ELR (cell line): Measurements from ENCODE around the gene RNF220.

ENCODE experiments used
- DNase-seq: peaks from one replicate; pipeline ENCODE4 v3.0.0-alpha.2; 2015; ENCODE audit warnings: low read depth

Gene RNF220

GRCh38 chr1:44587796-44588460 is 182.9 kb downstream of the RNF220 start:
- peak; percentile 19 for DNase-seq

GRCh38 chr1:44588551-44589210 is 183.6 kb downstream of the RNF220 start:
- no peak for DNase-seq

DNA sequence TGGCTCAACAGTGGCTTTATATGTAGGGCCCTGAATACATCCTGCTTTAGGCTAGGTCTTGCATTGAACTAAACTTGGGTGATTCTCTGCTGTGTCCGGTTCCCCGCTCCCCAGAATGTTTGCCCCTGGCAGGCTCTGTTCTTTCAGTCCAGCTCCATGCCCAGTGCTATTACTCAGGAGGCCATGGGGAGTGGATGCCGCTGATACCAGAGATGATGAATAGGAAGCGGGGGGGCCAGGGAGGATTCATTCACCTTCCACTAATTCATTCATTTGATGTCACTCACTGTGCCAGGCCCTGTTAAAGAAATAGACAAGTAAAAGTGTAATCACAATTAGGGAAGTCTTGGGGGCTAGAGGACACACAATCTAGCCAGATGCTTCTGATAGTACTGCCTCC is 185.4 kb downstream of the RNF220 start:
- peak; percentile 22 for DNase-seq

DNA sequence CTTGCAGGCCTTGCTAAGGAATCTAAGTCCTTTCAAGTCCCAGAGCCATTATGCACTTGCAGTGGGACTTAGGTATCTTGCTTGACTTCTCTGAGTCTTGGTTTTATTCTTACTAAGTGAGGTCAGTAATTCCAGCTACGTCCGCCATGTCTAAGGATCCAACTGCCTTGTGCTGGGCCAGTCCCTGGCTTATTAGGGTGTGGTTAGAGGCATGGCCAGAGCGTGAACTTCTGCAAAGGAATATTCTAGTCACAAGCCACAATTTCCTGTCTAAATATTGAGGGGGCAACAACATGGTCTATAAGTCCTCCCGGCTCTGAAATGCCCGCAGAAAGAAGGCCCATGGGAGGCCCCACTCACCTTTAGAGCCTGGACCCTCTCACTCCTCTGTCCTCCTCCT is 186.3 kb downstream of the RNF220 start:
- no peak for DNase-seq

GRCh38 chr1:44592208-44593145 is 187.4 kb downstream of the RNF220 start:
- DNase-seq: no peak

- no peak for DNase-seq
These were observed 189.3 kb downstream of the RNF220 start for GRCh38 chr1:44594353-44594752.

- peak; percentile 69 for DNase-seq
These were observed 190.0 kb downstream of the RNF220 start for GRCh38 chr1:44594871-44595735.

GRCh38 chr1:44596511-44596910 is 191.5 kb downstream of the RNF220 start:
- no peak for DNase-seq

DNA sequence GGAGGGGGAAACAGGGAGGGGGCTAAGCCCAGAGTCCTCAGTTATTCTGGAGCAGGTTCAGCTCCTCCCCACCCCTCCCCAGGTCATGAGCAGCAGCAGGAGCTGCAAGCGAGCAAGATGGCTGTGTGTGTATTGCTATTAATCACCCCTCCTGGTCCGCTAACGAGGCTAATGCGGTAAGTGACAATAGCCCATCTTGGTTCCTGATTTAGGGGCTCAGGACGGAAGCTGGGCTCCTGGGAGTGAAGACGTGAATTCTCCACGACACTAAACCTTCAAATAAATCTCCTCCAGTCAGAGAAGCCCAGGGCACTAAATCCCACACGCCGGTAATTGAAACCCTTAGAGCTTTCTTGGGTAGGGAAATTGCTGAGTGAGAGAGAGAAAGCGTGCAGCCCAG is 193.1 kb downstream of the RNF220 start:
- no peak for DNase-seq

- DNase-seq: no peak
These were observed 197.9 kb downstream of the RNF220 start for GRCh38 chr1:44602634-44603628.

DNA sequence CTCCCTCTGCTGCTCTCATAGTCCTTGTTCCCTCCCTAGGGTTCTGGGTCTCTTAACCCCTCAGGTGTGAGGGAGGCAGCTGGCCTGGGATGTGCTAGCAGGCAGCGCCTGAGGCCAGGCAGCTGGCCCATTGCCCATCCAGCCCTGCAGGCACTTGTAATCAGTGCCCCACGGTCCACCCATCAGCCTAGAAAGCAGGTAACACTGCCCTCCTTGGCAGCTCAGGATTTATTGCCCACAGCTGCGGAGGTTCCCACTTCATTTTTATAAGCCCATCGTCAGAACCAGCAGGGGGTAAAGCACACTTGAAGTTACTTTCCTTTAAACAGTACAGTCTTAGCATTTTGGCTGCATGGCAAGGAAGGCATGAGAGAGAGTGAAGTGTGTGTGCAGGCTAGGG is 198.7 kb downstream of the RNF220 start:
- no peak for DNase-seq

DNA sequence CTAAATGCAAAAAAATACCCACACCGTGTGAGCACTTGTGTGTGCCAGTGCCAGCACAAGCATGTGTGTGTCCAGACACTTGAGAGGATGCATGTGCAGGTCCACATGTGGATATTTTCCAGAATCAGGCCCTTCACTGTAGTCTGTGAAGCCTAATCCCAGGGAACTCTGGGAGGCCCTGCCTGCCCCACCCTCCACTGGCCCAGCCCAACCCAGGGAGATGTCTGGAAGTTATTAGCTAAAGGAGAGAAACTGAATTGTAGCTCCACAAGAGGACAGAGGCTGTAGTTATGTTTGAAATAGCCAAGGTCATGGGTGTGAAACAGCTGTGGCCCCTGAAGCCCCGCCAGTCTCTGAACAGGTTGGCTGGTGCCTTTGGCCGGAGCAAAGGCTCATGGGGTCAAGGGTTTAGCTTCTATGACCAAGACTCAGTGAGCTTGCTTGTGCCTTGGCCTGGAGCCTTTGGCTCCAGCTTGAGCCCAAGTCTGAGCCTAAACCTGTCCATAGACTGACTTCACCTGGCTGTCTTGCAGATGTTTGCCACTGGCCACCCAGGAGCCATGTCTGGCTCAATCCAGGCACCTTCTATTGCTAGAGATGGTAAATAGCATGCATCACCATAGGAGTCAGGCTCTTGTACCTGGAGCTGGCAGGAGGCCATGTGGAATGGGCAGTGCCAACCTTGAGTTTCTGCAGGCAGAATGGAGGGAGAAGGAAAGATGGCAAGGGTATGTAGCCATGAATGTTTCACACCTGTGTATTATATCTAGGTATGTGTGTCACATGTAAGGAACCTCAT is 199.3 kb downstream of the RNF220 start:
- DNase-seq: no peak

- peak; percentile 87 for DNase-seq
These were observed 201.0 kb downstream of the RNF220 start for GRCh38 chr1:44605914-44606615.

DNA sequence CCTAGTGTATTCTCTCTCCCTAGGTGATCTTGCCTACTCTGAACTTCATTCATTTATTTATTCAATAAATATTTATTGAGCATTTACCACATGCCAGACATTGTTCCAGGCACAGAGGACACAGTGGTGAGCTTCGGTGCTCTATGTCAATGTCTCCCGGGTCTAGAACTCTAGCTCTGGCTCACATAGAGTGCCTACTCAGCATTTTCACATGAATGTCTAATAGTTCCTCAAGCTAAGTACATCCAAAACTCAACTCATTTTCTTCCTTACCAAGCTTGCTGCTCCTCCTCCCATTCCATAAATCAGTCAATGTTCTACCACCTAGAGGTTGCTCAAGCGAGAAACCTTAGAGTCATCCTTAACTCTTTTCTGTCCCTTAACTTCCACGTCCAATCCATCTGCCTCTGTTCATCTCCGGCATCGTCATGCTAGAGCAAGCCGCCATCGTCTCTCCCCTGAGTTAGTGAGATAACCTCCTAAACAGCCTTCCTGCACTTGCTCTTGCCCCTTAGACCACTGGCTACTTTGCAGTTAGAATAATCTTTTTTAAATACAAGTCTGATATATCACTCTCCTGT is 201.7 kb downstream of the RNF220 start:
- DNase-seq: no peak

DNA sequence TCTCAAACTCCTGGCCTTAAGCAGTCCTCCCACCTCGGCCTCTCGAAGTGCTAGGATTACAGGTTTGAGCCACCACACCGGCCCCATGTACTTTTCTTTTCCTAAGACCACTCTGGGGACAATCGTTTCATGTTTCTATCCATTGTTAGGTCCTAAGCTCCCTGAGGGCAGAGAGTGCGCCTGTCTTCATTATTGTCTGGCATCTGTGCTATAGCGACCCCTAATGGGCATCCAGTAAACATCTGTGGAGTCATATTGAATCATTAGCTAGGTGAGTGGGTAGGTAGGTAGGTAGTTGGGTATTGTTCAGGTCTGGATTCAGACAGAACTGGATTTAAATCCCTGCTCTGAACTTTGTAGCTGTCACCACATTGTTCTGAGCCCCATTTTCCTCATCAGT is 203.1 kb downstream of the RNF220 start:
- DNase-seq: no peak

- DNase-seq: peak; percentile 76
These were observed 204.3 kb downstream of the RNF220 start for GRCh38 chr1:44609412-44609767.

DNA sequence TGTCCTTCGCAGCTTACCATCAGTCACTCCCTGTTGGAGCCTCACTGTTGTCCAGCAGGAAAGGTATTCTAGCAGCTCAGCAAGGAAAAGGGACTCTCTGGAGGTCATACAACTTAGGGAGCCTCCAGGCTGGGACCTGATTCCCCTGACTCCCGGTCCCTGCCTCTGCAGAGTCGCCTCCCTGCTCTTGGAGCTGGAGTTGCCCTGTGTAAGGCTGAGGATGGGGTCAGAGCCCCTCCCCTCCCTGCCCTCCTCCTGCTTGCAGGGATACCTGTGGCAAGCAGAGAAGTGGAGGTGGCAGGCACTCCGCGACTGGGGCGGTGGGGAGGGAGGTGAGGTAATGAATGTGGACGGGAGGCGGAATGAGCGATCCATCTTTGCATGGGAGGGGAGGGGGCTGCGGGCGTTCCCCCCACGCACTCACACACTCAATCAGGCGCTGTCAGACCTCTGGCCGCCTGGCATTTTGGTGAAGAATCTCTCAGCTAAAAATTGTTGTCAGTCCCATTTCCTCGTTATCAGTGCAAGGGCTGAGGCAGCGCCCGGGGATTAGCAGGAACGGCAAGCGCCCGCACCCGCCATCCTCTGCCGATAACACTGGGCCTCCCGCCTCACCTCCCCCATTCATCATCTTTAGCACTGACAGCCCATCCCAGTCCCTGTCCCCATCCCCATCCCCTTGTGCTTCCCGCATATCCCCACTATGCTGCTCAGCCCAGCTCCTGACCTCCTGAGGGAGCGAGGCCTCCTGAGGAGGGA is 204.9 kb downstream of the RNF220 start:
- DNase-seq: no peak

DNA sequence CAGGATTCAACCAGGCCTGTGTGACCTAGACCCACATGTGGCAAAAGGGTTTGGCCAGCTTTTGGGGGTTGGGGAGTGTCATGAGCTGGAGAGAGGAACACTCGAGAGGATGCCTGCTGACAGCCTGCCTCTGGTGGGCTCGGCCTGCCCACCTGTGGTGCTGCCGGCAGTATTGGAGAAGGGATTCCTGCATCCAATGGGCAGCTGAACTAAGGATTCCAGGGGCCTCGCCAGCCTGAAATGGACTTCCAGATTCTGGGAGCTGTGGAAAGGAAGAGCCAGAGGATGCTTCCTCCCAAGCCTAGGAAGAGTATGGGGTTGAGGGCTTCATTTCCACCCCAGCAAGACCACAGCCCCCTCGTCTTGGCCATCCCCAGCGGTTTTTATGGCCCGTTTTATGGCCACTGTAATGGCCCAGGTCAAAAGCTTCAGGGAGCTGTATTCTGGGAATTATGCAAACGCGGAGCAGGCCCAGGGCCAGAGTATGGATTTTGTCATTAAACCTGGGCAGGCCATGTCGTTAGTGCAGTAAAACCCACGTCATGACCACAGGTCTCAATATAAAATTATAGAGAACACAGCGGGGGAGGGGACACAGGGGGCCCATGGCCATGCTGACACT is 205.6 kb downstream of the RNF220 start:
- DNase-seq: no peak
